CMK (cell line): Measurements from ENCODE around the gene BTN2A1.

Experiments used
- DNase-seq: peaks from one replicate; pipeline ENCODE4 v3.0.0-alpha.2; 2010; ENCODE audit warnings: low read depth

BTN2A1 gene

GRCh38 chr6:26468829-26469228 is 11.1 kb downstream of the BTN2A1 start:
- DNase-seq = no peak

- DNase-seq = no peak
Measured at GRCh38 chr6:26470643-26471042, 12.9 kb downstream of the BTN2A1 start.

GRCh38 chr6:26471970-26472369 is 14.2 kb downstream of the BTN2A1 start:
- DNase-seq = no peak

- no peak for DNase-seq
Measured at GRCh38 chr6:26472549-26473290, 15.0 kb downstream of the BTN2A1 start.

- DNase-seq = no peak
Measured at GRCh38 chr6:26473429-26473757, 15.6 kb downstream of the BTN2A1 start.

- DNase-seq = peak; percentile 66
Measured at GRCh38 chr6:26473758-26474438, 16.1 kb downstream of the BTN2A1 start.

GRCh38 chr6:26474439-26474881 is 16.7 kb downstream of the BTN2A1 start:
- no peak for DNase-seq

- DNase-seq = no peak
Measured at GRCh38 chr6:26475823-26476729, 18.3 kb downstream of the BTN2A1 start.

- no peak for DNase-seq
Measured at GRCh38 chr6:26476896-26477295, 19.1 kb downstream of the BTN2A1 start.

- DNase-seq = no peak
Measured at GRCh38 chr6:26477426-26477825, 19.7 kb downstream of the BTN2A1 start.

GRCh38 chr6:26478100-26478984 is 20.6 kb downstream of the BTN2A1 start:
- no peak for DNase-seq

- no peak for DNase-seq
Measured at GRCh38 chr6:26478985-26479278, 21.2 kb downstream of the BTN2A1 start.

- DNase-seq = no peak
Measured at GRCh38 chr6:26482338-26482737, 24.6 kb downstream of the BTN2A1 start.

- DNase-seq = no peak
Measured at GRCh38 chr6:26483727-26484126, 26.0 kb downstream of the BTN2A1 start.

GRCh38 chr6:26484161-26484560 is 26.4 kb downstream of the BTN2A1 start:
- DNase-seq = no peak

- DNase-seq = peak; percentile 48
Measured at GRCh38 chr6:26485112-26485780, 27.5 kb downstream of the BTN2A1 start.

- DNase-seq = no peak
Measured at GRCh38 chr6:26486358-26486757, 28.6 kb downstream of the BTN2A1 start.

GRCh38 chr6:26487466-26487865 is 29.7 kb downstream of the BTN2A1 start:
- no peak for DNase-seq

- no peak for DNase-seq
Measured at GRCh38 chr6:26489996-26490964, 32.5 kb downstream of the BTN2A1 start.

- DNase-seq = no peak
Measured at GRCh38 chr6:26491604-26492003, 33.8 kb downstream of the BTN2A1 start.
